ENCODE results near the gene TWIST2. TPM values are rescaled to one million over a fixed set of nuclear protein-coding genes. Genes with fewer than 3 reads are reported as not detected.

Gene TWIST2
- total RNA-seq, 1 donor from 2014 or later, result not detected

- peaks cover 6% of the 10 kb centered on the region for H3K4me1 Mint-ChIP-seq
- intact Hi-C loops (cut with micrococcal nuclease), result no loop called here
- H3K9me3 Mint-ChIP-seq, result no peaks in the 10 kb centered on the region
- H3K27ac Mint-ChIP-seq, result no peak overlapping the region
- DNase-seq, result peak; percentile 66
- no peak overlapping the region for H3K4me3 Mint-ChIP-seq
- H3K27me3 Mint-ChIP-seq, result no peaks in the 10 kb centered on the region
- H3K36me3 Mint-ChIP-seq (ENCODE audit: low read depth), result no peaks in the 10 kb centered on the region
Observed at GRCh38 chr2:238945433-238946150, 97.7 kb downstream of the TWIST2 start.

- intact Hi-C loops (cut with micrococcal nuclease), result no loop called here
- DNase-seq, result no peak
- Mint-ChIP-seq H3K36me3 (ENCODE audit: low read depth) (no peaks in the 10 kb centered on the region), H3K4me3 (no peak overlapping the region), H3K4me1 (peaks cover 6% of the 10 kb centered on the region), H3K27me3 (no peaks in the 10 kb centered on the region), H3K27ac (no peak overlapping the region), H3K9me3 (no peaks in the 10 kb centered on the region)
Observed at GRCh38 chr2:238946318-238947242, 98.7 kb downstream of the TWIST2 start.

- intact Hi-C loops (cut with micrococcal nuclease), result no loop called here
- no peak overlapping the region for H3K27ac Mint-ChIP-seq
- H3K36me3 Mint-ChIP-seq (ENCODE audit: low read depth), result no peaks in the 10 kb centered on the region
- H3K27me3 Mint-ChIP-seq, result no peaks in the 10 kb centered on the region
- DNase-seq, result no peak
- H3K4me3 Mint-ChIP-seq, result no peak overlapping the region
- H3K4me1 Mint-ChIP-seq, result peaks cover 6% of the 10 kb centered on the region
- no peaks in the 10 kb centered on the region for H3K9me3 Mint-ChIP-seq
Observed at GRCh38 chr2:238947243-238947760, 99.4 kb downstream of the TWIST2 start.

GRCh38 chr2:238947920-238948710, 100.2 kb downstream of the TWIST2 start:
- Mint-ChIP-seq H3K36me3 (ENCODE audit: low read depth) (no peaks in the 10 kb centered on the region), H3K27ac (no peak overlapping the region), H3K4me3 (no peak overlapping the region), H3K4me1 (peaks cover 6% of the 10 kb centered on the region), H3K9me3 (no peaks in the 10 kb centered on the region), H3K27me3 (peaks cover 3% of the 10 kb centered on the region)
- intact Hi-C loops (cut with micrococcal nuclease), result no loop called here
- DNase-seq, result no peak

GRCh38 chr2:238948765-238949641, 101.1 kb downstream of the TWIST2 start:
- Mint-ChIP-seq H3K4me1 (peaks cover 6% of the 10 kb centered on the region), H3K36me3 (ENCODE audit: low read depth) (no peaks in the 10 kb centered on the region), H3K9me3 (no peaks in the 10 kb centered on the region), H3K27me3 (peaks cover 8% of the 10 kb centered on the region), H3K27ac (no peak overlapping the region), H3K4me3 (no peak overlapping the region)
- intact Hi-C loops (cut with micrococcal nuclease), result no loop called here
- no peak for DNase-seq

GRCh38 chr2:238949710-238950345, 101.9 kb downstream of the TWIST2 start:
- H3K4me1 Mint-ChIP-seq, result peaks cover 6% of the 10 kb centered on the region
- H3K9me3 Mint-ChIP-seq, result no peaks in the 10 kb centered on the region
- no peak overlapping the region for H3K4me3 Mint-ChIP-seq
- intact Hi-C loops (cut with micrococcal nuclease), result no loop called here
- H3K27me3 Mint-ChIP-seq, result peaks cover 10% of the 10 kb centered on the region
- no peak overlapping the region for H3K27ac Mint-ChIP-seq
- H3K36me3 Mint-ChIP-seq (ENCODE audit: low read depth), result no peaks in the 10 kb centered on the region
- no peak for DNase-seq

- Mint-ChIP-seq H3K4me1 (peaks cover 6% of the 10 kb centered on the region), H3K27me3 (peaks cover 12% of the 10 kb centered on the region), H3K27ac (no peak overlapping the region), H3K4me3 (no peak overlapping the region), H3K9me3 (no peaks in the 10 kb centered on the region), H3K36me3 (ENCODE audit: low read depth) (no peaks in the 10 kb centered on the region)
- intact Hi-C loops (cut with micrococcal nuclease), result no loop called here
- no peak for DNase-seq
Observed at GRCh38 chr2:238950551-238950950, 102.7 kb downstream of the TWIST2 start.

- Mint-ChIP-seq H3K27me3 (peaks cover 15% of the 10 kb centered on the region), H3K36me3 (ENCODE audit: low read depth) (no peaks in the 10 kb centered on the region), H3K27ac (no peak overlapping the region), H3K4me3 (no peak overlapping the region), H3K9me3 (no peaks in the 10 kb centered on the region), H3K4me1 (peaks cover 8% of the 10 kb centered on the region)
- no peak for DNase-seq
- intact Hi-C loops (cut with micrococcal nuclease), result no loop called here
Observed at GRCh38 chr2:238952261-238952919, 104.5 kb downstream of the TWIST2 start.

GRCh38 chr2:238954841-238955591, 107.1 kb downstream of the TWIST2 start:
- intact Hi-C loops (cut with micrococcal nuclease), result no loop called here
- peaks cover 30% of the 10 kb centered on the region for H3K27me3 Mint-ChIP-seq
- no peaks in the 10 kb centered on the region for H3K9me3 Mint-ChIP-seq
- H3K4me1 Mint-ChIP-seq, result peaks cover 2% of the 10 kb centered on the region
- H3K36me3 Mint-ChIP-seq (ENCODE audit: low read depth), result no peaks in the 10 kb centered on the region
- DNase-seq, result peak; percentile 34
- H3K27ac Mint-ChIP-seq, result no peak overlapping the region
- no peak overlapping the region for H3K4me3 Mint-ChIP-seq

- H3K4me3 Mint-ChIP-seq, result no peak overlapping the region
- H3K9me3 Mint-ChIP-seq, result no peaks in the 10 kb centered on the region
- peaks cover 30% of the 10 kb centered on the region for H3K27me3 Mint-ChIP-seq
- DNase-seq, result peak; percentile 36
- no peak overlapping the region for H3K27ac Mint-ChIP-seq
- intact Hi-C loops (cut with micrococcal nuclease), result no loop called here
- H3K4me1 Mint-ChIP-seq, result peaks cover 2% of the 10 kb centered on the region
- H3K36me3 Mint-ChIP-seq (ENCODE audit: low read depth), result no peaks in the 10 kb centered on the region
Observed at GRCh38 chr2:238955648-238956531, 108.0 kb downstream of the TWIST2 start.

GRCh38 chr2:238956676-238957075, 108.8 kb downstream of the TWIST2 start:
- no peaks in the 10 kb centered on the region for H3K36me3 Mint-ChIP-seq (ENCODE audit: low read depth)
- no peak overlapping the region for H3K27ac Mint-ChIP-seq
- no peak for DNase-seq
- H3K4me1 Mint-ChIP-seq, result peaks cover 2% of the 10 kb centered on the region
- peaks cover 34% of the 10 kb centered on the region for H3K27me3 Mint-ChIP-seq
- no peak overlapping the region for H3K4me3 Mint-ChIP-seq
- intact Hi-C loops (cut with micrococcal nuclease), result no loop called here
- H3K9me3 Mint-ChIP-seq, result no peaks in the 10 kb centered on the region

Measured in activated CD4-positive, alpha-beta T cell treated with anti-CD3 and anti-CD28 coated beads, Interleukin-2, amount 10 ng/mL, durations not matched to agents 24 days and 14 days (primary cell).